Lower leg skin (tissue), 3 donors: ENCODE measurements around the gene CPLX3.

Experiments
- POLR2A ChIP-seq, 2 donors: fragments of 450-650 bp; IDR thresholded peaks; one replicate each; pipeline ENCODE4 v1.6.1; 2016 to 2017; ENCODE audit warnings: antibody characterized with exemption in 2 of 2, mild to moderate bottlenecking in 1 of 2, moderate library complexity in 1 of 2
- TF ChIP-seq, protein P1 (sequence below), 3 donors: fragments of 450-650 bp; IDR thresholded peaks; one replicate each; pipeline ENCODE4 v1.5.1; 2016; ENCODE audit warnings: antibody characterized with exemption in 3 of 3, mild to moderate bottlenecking in 3 of 3, moderate library complexity in 2 of 3

DNA sequence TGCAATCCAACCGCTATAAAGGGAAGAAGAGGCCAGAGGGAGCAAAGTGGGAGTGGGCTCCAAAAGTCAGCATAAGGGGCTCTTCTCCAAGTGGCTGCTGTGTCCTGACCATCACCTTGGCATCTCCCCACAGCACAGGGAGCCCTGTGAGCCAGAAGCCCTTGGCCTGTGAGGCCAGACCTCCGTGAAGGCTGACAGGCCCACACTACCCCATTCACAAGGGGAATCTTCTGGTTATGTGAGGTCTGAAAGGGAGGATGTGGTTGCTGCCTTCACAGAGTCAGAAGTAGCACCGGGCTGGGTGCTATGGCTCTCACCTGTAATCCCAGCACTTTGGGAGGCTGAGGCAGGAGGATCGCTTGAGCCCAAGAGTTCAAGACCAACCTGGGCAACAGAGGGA is 19.2 kb downstream of the CPLX3 start:
- no peak for TF ChIP-seq POLR2A (IDR thresholded peaks at IDR 0.05)
- TF ChIP-seq, protein P1, sequence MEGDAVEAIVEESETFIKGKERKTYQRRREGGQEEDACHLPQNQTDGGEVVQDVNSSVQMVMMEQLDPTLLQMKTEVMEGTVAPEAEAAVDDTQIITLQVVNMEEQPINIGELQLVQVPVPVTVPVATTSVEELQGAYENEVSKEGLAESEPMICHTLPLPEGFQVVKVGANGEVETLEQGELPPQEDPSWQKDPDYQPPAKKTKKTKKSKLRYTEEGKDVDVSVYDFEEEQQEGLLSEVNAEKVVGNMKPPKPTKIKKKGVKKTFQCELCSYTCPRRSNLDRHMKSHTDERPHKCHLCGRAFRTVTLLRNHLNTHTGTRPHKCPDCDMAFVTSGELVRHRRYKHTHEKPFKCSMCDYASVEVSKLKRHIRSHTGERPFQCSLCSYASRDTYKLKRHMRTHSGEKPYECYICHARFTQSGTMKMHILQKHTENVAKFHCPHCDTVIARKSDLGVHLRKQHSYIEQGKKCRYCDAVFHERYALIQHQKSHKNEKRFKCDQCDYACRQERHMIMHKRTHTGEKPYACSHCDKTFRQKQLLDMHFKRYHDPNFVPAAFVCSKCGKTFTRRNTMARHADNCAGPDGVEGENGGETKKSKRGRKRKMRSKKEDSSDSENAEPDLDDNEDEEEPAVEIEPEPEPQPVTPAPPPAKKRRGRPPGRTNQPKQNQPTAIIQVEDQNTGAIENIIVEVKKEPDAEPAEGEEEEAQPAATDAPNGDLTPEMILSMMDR (IDR thresholded peaks at IDR 0.05), result no peak
